ENCODE measurements around the gene TYMS.

The TYMS gene

DNA sequence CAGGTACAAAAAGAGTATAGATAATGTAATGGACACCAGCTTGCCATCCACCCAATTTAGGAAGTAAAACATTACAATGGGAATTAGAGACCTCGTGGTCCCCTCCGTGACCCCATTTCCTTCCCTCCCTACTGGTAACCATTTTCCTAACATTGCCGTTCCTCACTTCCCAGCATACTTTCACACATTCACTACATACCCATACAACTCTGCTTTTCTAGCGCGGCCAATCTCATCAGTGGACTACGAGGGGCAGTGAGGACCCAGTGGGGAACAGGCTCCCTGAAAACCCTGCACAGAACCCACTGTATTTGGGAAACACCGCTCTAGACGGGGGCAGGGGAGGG is 53.8 kb downstream of the TYMS start:
- peak in 1 of 2 donors; percentile 8 for DNase-seq (ENCODE audit: low read depth in 2 of 2)

- peak; percentile 47 to 66 for DNase-seq (ENCODE audit: low read depth in 2 of 2)
These were observed 54.4 kb downstream of the TYMS start for GRCh38 chr18:711657-712400.

DNA sequence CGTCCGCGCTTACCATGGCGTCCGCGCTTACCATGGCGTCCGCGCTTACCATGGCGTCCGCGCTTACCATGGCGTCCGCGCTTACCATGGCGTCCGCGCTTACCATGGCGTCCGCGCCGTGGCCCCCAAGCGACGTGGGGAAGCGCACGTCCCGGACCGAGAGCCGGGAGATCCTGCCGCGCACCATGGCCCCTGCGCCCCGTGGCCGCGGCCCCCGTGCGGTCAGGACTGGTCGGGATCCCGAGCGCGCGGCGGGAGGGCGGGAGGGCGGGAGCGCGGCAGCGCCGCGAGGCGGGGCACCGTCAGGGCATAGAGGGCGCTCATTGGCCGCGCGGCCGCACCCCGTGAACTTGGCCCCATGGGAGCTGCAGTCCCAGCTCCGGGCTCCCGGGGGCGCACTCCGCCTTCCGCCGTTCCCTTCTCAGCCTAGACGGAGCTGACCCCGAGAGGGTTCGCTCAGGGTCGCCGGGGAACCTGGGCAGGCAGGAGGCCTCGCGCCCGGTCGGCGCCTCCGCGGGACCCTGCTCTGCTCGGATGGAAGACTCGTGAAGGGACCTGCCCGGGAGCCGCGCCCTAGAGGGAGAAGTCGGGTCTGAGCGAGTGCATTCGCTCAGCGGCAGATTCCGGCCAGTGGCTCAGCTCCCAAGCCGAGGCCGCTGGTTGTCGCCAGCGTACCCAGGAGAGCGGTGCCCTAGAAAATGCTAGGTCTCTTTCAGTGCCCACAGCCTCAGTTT is 55.1 kb downstream of the TYMS start, which contains the start of gene ENOSF1:
ENOSF1 (minus strand) TSS at position 230 of the 734 bp plus-strand sequence; CDS start at position 187, 43 bp downstream.
- DNase-seq (ENCODE audit: low read depth in 2 of 2): peak; percentile 83 to 87

GRCh38 chr18:713135-713490 is 55.7 kb downstream of the TYMS start:
- DNase-seq (ENCODE audit: low read depth in 2 of 2): no peak

GRCh38 chr18:715626-716025 is 58.2 kb downstream of the TYMS start:
- no peak for DNase-seq (ENCODE audit: low read depth in 2 of 2)

DNA sequence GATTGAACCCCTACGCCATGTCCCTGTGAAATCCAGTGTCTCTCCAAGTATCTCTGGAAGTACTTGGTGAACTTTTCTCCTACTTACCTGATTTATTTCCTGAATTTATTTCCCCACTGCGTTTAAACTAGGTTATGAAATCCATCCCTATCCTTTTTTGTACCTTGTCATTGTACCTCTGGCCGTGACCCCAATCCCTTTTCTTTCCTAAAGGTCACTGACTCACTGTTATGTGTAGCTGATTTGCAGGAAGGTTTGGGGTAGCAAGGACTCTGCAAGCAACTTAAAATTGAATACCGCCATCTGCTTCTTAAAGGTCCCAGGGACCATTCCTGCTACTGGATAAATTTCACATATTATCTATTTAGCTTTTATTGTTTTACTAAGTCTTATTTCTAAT is 59.5 kb downstream of the TYMS start:
- no peak for DNase-seq (ENCODE audit: low read depth in 2 of 2)

All from stimulated activated CD4-positive, alpha-beta T cell treated with anti-CD3 and anti-CD28 coated beads, Interleukin-4, amount 100 ng/mL, for 48 hours (primary cell).